ENCODE results near the gene DRC7. TPM values are rescaled to one million over a fixed set of nuclear protein-coding genes. Genes with fewer than 3 reads are reported as not detected.
A peak's percentile ranks its signal among the peaks of the same experiment; 100 is the strongest.

The DRC7 gene
- total and polyA plus RNA-seq, 9 of the 15 experiments (the other 6 are each of a cell fraction or from before 2014, with no cell fraction given): 0.04 to 0.33 (median 0.12) TPM; not detected in 3

DNA sequence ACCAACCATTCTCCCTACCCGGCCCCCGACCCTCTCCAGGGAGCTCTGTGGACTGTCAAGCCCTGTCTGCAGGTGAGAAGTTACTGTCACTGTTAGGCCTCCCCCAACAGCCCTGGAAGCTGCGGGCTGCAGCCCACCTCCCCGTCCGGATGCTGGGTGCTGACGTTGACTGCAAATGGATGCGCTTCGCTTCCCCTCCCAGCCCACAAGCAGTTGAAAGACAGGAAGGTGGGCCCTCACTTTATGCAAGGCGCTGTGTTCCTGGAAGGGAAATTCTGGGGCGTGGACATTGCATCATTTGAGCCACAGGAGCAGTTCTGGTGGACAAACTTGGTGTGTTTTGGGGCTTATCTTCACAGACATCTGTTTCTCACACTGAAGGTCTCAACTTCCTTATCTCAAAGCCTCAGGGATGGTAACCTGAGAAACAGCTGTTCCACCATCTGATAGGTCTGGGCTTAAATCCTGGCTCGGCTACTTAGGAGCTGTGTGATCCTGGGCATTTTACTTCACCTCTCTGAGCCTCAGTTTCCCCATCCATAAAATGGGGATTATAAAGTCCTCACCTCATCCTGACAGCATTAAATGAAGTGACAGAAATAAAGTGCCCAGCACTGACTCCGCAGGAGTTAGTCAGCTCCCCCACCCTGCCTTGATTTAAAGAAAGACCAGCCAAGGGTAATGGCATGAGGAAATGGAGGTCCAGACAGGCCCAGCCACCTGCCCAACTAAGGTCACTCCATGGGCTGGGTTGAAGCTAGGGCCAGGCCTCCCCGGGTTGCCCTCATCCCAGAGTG lies 4.6 kb upstream of the DRC7 start (continued):
- TF ChIP-seq ZNF395 (CRISPR knock-in tag; IDR thresholded peaks at IDR 0.05) (peak; percentile 99), ZNF644 (tag; IDR thresholded peaks at IDR 0.05; ENCODE audit: low read depth) (peak; percentile 98), NFRKB (IDR thresholded peaks at IDR 0.05; ENCODE audit: low read depth) (0 out of 2 replicates have a peak, but pooled peaks have one; percentile 71), HSF4 (CRISPR knock-in tag; IDR thresholded peaks at IDR 0.05; ENCODE audit: borderline replicate concordance) (peak; percentile 50; the same call in 1 of the 2 replicates), KHSRP (IDR thresholded peaks at IDR 0.05) (peak; percentile 89), NCOR1 (IDR thresholded peaks at IDR 0.05) (peak; percentile 99), CHD2 (IDR thresholded peaks at IDR 0.05; ENCODE audit: low read depth, low read length) (no peak), TARDBP (IDR thresholded peaks at IDR 0.05) (peak; percentile 97), HNRNPLL (IDR thresholded peaks at IDR 0.05; ENCODE audit: low read depth, low read length, poor library complexity, severe bottlenecking) (peak; percentile 21), CEBPB (tag; IDR thresholded peaks at IDR 0.05) (peak; percentile 99), ETV1 (tag; conservative IDR thresholded peaks at IDR 0.05; ENCODE audit: low read depth) (peak; percentile 98), TBP (optimal IDR thresholded peaks at IDR 0.05; ENCODE audit: low read depth, low read length) (peak; percentile 26), ZNF140 (CRISPR knock-in tag; IDR thresholded peaks at IDR 0.05) (no peak; the same call in 1 of the 2 replicates), ZMIZ1 (IDR thresholded peaks at IDR 0.05; ENCODE audit: low read depth in 2 of 2, low read length in 2 of 2) (peak in 1 of 2 experiments; percentile 98; a peak in 2 of 4 replicates), CEBPG (CRISPR knock-in tag; IDR thresholded peaks at IDR 0.05) (peak; percentile 99), CEBPG (tag; conservative IDR thresholded peaks at IDR 0.05 in 1 of 2, IDR thresholded peaks at IDR 0.05 in 1 of 2) (peak; percentile 98 to 100), BCL6 (CRISPR knock-in tag; IDR thresholded peaks at IDR 0.05) (peak; percentile 71; the same call in 1 of the 2 replicates), FOS (IDR thresholded peaks at IDR 0.05; ENCODE audit: extremely low read depth, insufficient read length) (no peak), ZNF766 (CRISPR knock-in tag; conservative IDR thresholded peaks at IDR 0.05) (peak; percentile 97)
- TF ChIP-seq, protein P1, sequence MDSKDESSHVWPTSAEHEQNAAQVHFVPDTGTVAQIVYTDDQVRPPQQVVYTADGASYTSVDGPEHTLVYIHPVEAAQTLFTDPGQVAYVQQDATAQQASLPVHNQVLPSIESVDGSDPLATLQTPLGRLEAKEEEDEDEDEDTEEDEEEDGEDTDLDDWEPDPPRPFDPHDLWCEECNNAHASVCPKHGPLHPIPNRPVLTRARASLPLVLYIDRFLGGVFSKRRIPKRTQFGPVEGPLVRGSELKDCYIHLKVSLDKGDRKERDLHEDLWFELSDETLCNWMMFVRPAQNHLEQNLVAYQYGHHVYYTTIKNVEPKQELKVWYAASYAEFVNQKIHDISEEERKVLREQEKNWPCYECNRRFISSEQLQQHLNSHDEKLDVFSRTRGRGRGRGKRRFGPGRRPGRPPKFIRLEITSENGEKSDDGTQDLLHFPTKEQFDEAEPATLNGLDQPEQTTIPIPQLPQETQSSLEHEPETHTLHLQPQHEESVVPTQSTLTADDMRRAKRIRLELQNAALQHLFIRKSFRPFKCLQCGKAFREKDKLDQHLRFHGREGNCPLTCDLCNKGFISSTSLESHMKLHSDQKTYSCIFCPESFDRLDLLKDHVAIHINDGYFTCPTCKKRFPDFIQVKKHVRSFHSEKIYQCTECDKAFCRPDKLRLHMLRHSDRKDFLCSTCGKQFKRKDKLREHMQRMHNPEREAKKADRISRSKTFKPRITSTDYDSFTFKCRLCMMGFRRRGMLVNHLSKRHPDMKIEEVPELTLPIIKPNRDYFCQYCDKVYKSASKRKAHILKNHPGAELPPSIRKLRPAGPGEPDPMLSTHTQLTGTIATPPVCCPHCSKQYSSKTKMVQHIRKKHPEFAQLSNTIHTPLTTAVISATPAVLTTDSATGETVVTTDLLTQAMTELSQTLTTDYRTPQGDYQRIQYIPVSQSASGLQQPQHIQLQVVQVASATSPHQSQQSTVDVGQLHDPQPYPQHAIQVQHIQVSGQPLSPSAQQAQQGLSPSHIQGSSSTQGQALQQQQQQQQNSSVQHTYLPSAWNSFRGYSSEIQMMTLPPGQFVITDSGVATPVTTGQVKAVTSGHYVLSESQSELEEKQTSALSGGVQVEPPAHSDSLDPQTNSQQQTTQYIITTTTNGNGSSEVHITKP (IDR thresholded peaks at IDR 0.05; ENCODE audit: partially characterized antibody): no peak
